Activated T-helper 1 cell treated with Interleukin-2 at 50 U/mL for 16 hours (primary cell): ENCODE data around the gene LHX8.

Source experiments
- DNase-seq: peaks from one replicate; pipeline ENCODE4 v3.0.0-alpha.2; 2020; ENCODE audit warnings: low read depth

The LHX8 gene

DNA sequence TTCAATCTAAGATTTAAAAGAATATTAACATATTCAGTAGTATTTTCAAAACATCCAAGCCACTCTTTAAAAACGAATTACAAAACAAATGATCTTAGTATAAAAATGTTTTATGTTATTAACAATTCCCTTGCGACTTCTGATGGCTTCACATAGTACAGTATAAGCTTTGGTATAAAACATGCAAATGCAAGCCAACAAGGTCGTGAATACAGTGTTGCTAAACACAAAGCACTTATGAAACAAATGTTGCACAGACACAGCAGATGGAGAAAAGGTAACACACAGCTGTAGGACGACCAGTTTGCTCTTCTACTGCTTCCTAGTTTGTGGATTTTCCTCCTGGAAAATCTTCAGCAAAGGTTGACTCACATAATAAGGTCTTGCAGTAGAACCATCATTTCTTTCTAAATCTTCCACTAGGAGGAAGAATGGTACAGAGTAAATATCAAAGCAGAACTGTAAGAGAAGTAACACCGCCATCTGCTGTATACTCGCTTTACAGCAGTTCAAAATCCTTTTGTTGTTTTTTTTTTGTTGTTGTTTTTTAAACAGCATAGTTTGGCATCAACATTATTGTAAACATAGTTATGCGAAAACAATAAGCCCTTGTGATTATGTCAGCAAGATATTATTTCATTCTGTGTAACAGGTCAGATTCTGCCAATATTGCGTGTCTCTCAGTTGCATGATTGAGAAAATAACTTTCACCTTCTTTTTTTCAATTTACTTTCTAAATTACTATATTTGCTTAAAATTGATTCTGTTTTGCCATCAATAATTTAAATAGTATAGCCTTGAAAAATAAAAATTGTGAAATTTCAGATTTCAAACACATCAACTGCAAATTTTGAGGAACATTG, 69.5 kb downstream of the LHX8 start:
- DNase-seq = no peak

DNA sequence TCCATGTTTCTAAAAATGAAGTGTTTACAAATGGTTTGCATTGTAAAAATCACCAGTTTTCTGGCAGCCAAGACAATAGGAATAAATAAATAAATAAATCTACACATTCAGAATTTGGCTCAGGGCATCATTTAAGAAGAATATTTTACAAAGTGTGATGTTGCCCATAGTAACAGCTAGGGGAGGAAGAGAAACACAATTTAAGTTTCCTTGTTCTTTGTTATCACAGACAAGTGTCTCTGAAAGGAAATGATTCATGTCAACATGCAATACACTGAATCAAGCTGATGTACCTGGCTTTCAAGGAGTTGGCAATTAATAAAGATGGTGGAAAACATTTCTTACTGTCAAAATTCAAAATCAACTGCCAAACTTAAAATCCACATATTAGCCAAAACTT, 74.7 kb downstream of the LHX8 start:
- no peak for DNase-seq
